GM21786 (cell line): ENCODE results near the gene ACBD6.
"Not testable (repeated sequence)": the region's sequence is repeated elsewhere in the genome, so short reads cannot be mapped to it uniquely, and the experiment has no call there.

ENCODE experiments used
- ATAC-seq: cut with Tn5 transposase; IDR thresholded peaks from one replicate; pipeline ENCODE4 v1.9.1; 2021; ENCODE audit not compliant: unreplicated experiment

The ACBD6 gene, protein sequence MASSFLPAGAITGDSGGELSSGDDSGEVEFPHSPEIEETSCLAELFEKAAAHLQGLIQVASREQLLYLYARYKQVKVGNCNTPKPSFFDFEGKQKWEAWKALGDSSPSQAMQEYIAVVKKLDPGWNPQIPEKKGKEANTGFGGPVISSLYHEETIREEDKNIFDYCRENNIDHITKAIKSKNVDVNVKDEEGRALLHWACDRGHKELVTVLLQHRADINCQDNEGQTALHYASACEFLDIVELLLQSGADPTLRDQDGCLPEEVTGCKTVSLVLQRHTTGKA

DNA sequence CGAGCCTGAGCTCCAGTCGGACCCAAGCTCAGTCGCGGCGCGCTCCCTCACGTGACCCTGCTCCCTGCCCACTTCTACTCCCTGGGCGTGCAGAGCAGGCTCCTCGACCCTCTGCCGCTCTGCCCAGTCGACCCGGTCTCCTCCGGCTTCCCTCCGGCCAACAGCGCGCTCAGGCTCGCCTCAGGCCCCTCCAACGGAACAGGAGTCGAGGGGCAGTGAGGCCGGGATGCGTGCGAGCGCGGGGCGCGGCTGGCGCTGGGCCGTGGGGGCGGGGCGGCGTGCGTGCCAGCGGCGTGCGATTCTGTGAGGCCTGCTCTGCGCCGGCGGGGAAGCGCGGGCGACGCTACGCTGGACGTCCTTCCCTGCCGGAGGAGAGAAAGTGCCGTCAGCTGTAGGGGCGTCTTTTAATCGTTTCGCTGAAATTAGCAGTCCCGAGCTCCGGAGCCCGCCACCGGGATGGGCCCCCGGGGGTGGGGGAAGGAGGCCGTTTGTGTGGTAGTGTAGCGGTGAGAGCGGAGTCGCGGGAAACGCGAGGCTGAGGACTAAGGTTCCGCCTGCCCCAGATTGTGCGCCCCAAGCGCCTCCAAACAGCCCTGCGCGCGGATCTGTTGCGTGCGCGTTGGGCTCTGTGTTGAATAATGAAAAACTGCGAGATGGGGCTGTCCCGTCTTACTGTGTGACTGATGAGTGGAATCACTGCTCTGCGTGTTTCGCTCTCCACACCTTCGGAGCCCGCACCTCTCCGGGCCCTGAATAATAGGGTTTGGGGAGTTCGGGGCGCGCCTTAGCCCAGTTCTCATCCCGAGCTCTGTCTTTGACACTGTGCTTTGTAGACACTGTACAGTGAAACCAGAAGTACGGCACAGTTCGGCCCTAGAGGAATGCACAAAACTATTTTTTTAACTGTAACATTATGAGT, at the start of gene ACBD6:
TSS of gene ACBD6 (minus strand) at position 217 of the 919 bp plus-strand sequence. CDS start 311 bp downstream, outside the sequence.
- peak; percentile 82 for ATAC-seq

DNA sequence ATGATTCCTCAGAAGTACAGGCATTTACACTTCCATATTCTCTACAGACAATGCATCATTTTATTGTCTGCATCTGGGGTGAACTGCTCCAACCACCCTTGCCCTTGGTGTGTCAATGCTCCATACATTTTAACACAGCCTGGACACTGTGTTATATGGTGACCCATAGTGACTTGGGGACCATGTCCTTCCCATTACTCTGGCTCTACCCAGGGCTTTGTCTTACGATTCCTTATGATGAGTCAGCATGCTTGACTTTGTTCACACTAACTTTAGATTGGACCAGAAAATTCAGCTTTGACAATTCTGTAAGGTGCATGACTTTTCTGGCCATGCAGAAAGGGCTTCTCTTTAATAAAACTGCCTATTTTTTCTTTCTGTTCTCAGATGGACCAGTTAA, 49.6 kb upstream of the ACBD6 start:
- no peak for ATAC-seq

DNA sequence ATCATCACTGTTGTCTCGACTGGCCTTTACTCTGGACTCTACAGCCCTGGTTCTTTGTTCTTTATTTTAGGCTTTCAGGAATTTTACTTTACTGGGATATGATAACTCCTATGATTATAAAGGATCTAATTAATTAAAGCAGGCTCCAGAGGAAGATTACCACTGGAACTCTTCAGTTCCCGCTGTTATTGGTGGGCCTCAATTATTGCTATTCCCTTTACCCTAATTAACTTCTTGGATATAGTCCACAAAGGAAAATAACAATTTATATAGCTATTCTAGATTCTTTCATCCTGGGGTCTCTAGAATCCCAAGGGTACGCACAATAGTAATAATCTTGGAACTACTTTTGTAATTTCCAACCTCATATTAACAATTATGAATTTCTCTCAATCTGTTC, 47.9 kb upstream of the ACBD6 start:
- ATAC-seq, result no peak

DNA sequence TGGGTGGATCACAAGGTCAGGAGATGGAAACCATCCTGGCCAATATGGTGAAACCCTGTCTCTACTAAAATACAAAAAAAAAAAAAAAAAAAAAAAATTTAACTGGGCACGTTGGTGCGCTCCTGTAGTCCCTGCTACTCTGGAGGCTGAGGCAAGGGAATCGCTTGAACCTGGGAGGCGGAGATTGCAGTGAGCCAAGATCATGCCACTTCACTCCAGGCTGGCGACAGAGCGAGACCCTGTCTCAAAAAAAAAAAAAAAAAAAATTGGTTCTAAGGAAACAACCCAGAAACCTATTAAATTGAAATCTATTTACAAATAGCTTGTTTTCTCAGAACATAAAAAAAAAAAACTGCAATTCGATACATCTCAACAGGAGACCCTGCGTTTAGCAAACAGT, 47.4 kb upstream of the ACBD6 start:
- ATAC-seq, result not testable (repeated sequence)

DNA sequence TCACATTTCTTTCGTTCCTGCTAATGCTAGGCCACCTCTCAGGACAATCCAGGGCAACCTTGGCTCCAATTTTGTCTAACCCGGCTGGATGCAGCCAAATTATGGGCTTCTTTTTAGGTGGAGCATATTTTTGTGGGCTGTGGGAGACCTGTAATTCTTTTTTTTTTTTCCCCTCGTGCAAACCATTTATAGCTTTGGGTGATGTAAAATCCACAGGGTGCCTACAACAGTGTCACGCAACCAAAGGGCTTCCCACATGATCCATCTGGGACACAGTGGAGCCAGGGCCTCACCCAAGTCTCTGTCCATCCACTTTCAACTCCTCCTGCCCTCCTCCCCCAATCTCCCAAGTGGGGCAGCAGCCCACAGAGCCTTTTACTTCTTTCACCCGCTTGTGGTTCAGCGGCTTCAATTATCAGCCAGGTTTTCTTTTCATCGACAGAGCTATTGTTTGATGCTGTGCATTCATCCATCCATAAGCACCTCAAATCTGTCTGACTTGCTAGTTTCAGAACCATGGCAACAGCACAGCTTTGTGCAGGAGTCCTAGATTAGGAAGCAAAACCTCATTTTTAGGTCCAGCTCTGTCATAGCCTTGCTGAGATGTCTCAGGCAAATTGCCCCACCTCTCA, 46.4 kb upstream of the ACBD6 start:
- ATAC-seq, result no peak

DNA sequence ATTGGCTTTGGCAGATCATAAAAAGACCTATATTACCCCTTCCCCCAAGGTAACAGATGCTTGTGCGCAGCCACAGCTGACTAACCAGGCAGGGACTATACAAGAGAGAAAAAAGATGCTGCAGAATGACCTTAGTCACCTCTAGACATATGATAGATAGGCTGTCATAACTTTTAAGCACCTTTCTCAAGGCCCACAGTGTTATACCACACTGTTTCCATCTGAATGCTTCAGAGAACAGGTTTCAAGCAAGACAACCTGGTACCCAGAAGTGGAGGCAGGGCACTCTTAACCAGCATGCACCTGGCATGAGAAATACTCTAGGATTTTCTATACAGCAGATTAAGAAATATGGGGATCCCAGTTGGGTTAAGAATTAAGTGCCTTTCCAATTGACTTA, 43.6 kb upstream of the ACBD6 start:
- ATAC-seq, result no peak

DNA sequence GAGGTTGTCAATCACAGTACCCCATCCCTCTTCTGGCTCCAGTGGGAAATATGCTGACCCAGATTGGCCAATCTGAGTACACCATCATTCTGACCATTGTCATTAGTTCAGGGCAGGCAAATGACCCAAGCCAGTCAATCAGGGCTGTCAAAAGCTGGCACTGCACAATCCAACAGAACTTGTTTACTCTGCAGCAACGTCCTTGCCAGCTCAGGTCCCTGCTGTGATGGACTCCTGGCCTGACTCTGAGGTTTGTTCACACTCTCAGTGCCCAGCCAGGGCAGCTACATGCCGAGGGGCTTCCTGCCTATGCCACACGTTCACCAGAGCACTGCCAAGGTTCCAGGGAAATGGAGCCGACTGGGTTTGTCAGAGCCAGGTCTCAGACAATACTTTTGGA, 41.7 kb upstream of the ACBD6 start:
- ATAC-seq, result no peak

DNA sequence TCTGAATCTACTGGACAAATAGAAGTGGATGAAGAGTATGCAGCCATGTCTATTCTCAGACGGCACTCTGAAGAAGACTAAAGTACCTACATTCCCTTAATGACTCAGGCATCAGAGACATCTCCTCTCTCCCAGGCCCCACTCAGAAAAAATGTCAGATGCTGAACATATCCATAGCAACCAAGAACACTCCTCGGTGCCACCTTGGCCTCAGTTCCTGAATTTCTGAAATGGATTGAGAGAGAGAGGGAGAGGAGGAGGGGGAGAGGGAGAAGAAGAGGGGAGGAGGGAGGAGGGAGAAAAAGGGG, 40.4 kb upstream of the ACBD6 start:
- ATAC-seq, result no peak

DNA sequence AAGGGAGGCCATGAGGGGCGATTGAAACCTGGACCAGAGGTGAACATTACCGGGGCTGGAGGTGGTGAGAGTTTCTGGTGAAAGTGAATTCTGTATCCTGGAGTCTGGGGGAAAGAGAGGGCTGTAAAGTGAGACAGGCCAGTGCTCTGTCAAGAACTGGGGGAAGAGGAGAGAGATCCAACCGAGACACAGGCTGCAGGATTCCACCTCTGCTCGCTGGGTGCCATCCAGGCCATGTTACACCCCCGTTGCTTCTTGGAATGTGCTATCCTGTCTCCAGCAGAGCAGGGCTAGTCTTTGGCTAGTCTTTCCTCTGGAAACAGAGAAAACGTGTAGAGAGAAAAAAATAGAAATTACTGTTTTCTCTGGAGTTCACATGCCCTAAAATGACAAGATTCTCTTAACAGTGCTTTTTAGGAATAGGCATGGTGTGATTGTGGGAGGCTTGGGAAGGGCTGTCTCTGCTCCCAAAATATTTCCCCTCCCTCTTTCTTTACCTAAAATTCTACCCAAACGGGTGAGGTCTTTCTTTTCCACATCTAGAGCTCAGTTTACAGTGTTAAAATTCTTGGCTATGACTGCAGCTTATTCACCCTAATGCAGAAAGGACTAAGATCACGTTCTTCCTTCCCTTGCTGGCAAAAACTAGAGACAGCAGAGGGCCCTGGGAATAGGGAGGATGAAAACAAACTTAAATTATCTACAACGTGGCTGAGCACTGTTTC, 39.9 kb upstream of the ACBD6 start:
- no peak for ATAC-seq

DNA sequence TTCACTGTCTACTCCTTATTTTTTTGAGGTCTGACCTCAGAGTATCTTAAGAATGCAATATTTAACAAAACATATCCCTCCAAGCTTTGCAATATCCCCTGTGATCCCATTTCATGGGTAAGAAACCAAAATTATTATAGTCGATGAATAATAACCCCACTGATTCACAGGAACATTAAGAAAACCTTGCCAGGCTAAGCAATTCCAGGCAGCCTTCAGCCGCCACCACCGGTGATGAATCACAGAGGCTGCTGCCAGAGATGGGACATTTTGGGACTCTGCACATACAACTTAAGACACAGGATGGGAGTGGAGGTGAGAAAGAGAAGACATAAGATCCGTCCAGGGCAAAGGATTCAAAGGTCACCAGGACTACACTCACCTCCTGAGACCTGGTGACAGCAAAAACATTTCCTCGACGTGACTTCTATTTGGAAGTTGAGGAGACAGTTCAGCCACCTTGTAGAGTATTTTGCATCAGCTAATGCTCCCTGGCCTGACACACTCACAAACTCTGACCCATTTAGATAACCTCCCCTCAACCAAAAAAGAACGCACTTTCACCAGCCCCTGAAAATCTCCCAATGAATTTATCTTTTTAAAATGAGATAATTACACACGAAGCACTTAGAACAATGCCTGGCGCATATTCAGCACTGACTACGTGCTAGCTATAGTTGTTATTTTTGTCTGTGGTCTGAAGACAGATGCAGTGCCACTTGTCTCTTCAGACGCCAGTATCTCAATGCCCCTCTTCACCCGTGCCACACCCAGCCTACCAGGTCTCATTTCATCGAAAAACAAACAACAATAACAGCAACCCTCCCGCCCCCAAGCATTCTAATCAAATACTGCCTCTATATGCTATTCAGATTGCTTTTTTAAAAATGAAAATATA, 38.6 kb upstream of the ACBD6 start:
- no peak for ATAC-seq

DNA sequence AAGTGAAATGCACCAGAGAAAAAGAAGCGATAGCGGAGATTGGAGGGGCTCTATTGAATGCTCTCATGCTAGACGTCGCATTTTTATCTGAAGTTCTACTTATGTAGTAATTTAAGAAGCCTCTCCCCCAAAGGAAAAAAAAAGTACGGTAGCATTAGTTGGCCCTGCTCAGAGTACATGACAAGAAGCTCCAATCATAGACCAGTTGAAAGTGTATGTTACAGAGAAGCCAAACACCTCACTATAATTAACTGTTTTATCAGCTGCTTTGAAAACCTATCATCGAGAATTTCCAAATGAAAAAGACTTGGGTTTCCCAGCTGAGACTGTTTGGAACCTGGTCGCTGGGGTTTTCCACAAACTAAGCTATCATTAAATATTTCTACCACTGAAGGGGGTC, 36.8 kb upstream of the ACBD6 start:
- ATAC-seq, result no peak

DNA sequence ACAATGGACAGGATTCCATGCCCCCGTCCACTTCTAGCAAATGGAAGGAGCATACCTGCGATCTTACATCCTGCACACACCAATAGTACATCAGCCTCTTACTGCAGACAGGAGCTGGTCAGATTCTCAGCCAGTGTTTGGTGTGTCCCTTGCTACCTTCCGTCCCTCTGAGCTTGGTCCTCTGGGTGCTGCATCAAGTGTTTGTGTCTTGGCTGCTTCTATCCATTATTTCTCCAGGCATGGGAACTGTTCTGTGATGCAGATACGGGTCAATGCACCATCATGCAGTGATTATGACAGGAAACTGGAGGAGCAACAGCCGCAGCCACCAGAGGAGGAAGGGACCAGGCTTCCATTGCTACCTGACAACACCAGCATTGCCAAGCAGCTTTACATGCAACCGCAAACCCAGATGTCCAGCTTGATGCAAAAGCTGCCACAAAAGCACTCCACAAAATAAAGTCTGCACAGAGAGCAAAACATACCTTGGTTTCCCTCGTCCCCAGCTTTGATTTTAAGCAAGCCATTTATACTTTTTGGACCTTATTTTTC, 34.5 kb upstream of the ACBD6 start:
- ATAC-seq, result no peak

DNA sequence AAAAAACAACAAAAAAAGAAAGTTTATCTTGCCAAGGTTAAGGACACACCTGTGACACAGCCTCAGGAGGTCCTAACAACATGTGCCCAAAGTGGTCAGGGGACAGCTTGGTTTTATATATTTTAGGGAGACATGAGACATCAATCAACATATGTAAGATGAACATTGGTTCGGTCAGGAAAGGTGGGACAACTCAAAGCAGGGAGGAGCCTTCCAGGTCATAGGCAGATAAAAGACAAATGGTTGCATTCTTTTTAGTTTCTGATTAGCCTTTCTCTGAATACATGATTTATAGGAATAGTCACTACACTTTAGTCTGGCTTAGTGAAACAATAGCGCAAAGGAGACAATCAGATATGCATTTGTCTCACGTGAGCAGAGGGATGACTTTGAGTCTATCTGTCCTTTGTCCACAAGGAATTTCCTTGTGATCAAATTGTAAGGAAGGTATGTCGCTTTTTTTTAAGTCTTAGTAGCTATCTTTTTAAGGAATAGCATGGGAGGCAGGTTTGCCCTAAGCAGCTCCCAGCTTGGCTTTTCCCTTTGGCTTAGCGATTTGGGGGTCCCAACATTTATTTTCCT, 33.1 kb upstream of the ACBD6 start:
- ATAC-seq, result no peak

DNA sequence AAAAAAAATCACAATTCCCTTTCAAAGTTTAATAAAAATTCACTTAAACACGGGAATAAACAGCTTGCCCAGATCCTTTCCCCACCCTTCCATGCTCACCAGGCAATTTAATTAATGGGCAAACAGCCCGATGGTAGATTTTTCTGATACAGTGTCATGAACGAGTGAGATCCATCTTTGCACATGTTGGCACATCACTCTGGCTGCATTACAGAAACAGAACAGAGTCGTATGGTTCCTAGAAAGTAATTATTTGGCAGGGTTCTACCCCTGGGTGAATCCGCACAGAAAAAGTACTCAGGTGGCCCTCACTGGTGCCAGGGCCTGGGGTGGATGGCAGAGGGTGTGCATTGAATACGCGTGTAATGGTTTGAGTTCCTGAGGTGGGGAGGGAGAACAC, 31.8 kb upstream of the ACBD6 start:
- no peak for ATAC-seq

DNA sequence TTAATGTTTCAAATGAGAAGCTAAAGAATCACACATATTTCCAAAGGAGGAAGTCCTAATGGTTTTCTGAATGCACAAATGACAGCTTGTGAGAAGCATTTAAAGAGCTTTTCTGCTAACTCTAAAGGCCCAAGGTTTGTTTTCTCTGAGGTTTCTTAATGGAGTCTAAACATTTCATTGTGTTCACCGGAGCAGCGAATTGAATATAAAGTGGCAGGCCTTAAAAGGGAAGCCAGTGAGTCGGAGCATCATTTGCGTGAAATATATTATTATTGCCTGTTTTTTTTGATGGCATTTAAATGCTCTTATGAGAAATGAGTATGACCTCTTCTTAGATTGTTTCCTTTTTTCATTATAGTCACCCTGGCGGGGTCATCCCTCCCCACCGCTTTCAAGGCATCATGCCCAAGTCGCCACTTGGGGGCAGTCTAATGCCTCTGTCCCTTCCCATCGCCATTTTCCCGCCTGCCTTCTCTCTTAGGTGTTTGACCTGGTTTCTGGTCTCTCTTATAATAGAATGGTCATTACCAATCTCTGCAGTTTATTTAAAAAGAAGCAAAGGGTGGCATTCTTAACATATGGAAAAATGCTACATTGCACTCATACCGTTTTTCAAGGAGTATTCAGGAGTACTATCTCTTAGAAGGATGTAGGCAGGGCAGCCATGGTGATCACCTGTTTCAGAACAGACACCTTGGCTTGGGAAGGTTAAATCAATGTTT, 31.1 kb upstream of the ACBD6 start:
- ATAC-seq, result peak; percentile 71

DNA sequence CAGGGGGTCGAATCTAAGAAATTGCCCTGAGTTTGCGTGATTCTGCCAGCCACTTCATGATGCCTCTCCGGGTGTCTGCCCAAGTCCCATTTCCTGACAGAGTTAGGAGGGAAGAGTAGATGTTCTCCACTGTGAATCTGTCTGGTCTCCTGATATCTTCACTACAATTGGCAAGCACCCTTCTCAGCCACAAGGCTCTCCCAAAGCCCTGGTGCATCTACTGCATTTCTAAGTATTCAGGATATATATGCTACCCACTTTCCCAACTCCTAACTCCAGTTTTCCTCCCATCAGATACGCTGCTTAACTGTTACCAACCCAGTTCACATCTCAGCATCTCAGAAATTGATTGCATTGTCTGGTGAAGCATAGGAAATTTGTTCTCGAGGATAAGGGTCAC, 30.5 kb upstream of the ACBD6 start:
- no peak for ATAC-seq

DNA sequence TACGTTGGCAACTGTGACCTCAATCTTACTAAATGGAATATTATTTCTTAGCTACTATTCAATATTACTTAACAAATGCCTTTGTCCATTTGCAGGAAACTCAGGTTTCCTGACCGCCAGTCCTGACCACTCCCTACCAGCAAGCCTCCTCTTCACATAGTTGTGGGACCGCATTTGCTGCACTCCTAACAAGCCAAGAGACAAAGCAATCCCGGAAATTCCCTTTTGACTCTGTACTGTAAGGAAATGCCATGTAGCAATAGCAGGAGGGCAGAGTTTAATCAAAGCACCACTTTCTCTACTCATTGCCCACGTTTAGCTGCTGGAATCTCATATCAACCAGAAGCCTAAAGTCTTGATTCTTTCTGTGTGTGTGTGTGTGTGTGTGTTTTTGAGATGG, 28.1 kb upstream of the ACBD6 start:
- ATAC-seq, result no peak

DNA sequence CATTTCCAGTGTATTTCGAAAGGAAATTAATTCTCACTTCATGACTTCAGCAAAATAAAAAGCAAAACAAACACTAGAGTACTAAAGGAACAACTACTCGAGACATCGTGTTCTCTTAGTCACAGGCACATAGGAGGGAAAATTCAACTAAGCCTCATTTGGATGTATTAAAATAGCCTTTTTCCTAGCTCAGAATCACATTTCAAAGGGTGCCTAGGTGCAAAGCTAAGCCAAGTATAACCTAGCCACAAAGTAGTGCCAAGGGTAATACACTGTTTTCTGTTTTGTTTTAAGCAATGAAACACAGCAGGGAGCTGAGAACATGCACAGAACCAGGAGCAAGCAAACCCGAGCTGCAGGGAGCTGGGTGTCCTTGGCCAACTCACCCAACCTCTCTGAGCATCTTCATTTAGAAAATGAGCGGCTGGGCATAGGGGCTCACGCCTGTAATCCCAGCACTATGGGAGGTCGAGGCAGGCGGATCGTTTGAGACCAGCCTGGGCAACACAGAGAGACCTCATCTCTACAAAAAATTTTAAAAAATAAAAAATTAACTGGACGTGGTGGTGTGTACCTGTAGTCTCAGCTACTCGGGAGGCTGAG, 26.6 kb upstream of the ACBD6 start:
- no peak for ATAC-seq
